Germinal center (tissue), 1 donor: ENCODE results near the gene AMZ1.
A peak's percentile ranks its signal among the peaks of the same experiment; 100 is the strongest.
"Not testable (repeated sequence)": the region's sequence is repeated elsewhere in the genome, so short reads cannot be mapped to it uniquely, and the experiment has no call there.

Experiments used
- DNase-seq: peaks from one replicate; pipeline ENCODE4 v3.0.0; 2012; ENCODE audit warnings: mixed read lengths, low spot score

AMZ1 gene

GRCh38 chr7:2713370-2713769 is 25.4 kb downstream of the AMZ1 start:
- no peak for DNase-seq

GRCh38 chr7:2713978-2714377 is 26.0 kb downstream of the AMZ1 start:
- no peak for DNase-seq

DNA sequence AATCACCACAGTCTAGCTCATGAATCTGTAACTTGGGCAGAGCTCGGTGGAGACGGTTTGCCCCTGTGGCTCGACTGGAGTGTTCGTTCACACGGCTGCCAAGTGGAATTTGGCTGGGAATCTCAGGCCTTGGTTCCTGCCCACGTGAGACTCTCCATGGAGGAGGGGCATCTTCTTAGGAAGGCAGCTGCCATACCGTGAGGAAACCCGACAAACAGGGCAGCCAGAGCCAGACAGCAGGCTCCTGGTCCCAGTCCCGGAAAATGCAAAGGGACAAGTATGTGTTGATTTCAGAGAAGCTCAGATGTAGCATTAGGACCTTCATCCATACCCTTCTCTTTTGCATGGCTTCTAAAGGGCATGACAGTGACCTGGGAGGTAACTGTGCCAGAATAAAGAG is 26.6 kb downstream of the AMZ1 start:
- no peak for DNase-seq

GRCh38 chr7:2715341-2716231 is 27.6 kb downstream of the AMZ1 start:
- no peak for DNase-seq

- DNase-seq, result no peak
Observed at GRCh38 chr7:2716488-2716887, 28.5 kb downstream of the AMZ1 start.

GRCh38 chr7:2716906-2717292 is 28.9 kb downstream of the AMZ1 start:
- DNase-seq, result no peak

GRCh38 chr7:2717293-2718261 is 29.6 kb downstream of the AMZ1 start:
- DNase-seq, result peak; percentile 45

DNA sequence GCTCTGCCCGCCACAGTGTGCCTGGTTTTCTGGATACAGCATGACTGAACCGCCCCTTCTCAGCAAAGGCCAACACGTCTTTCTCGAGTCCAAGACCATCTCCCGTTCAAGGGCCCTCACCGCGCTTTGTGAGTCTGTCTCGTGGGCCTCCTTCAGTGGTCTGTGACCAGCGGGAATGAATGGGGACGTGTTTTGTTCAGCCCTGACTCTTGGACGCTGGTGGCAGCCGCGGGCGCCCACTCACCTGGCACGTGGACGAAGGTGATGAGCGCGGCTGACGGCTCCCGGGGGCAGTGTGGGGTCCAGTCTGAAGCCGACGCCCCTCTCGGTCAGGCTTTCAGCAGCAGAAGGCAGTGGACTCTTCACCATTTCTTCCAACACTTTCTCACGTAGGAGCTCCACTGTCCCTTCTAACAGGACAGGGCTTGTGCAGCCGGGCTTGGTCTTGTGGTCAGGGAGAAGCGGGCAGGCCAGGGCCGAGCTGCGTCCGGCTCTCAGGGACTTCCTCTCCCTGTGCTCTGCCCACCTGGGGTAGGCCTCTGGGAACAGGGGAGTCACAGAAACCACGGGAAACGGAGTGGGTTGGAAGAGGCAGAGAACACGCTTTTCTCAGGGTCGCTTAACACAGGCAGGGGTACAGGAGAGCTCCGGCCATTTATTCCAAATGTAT is 30.4 kb downstream of the AMZ1 start:
- DNase-seq, result no peak

DNA sequence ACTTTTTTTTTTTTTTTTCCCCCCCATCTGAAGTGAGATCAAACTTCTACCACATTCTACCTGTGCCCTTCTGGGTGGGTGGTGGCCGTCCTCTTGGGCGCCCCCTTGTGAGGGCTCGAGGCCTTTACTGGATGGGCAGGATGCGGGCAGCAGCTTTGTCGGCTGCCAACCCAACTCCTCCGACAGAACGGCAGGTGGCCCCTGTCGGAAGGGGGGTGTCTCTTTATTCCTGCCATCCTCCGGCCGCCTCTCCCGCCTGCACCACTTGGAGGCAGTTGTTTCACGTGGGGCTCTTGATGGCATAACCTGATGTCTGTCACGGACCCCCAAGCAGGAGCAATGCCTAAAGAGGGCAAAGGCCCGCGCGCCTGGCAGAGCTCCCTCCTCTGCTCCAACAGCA is 31.0 kb downstream of the AMZ1 start:
- DNase-seq, result peak; percentile 82

DNA sequence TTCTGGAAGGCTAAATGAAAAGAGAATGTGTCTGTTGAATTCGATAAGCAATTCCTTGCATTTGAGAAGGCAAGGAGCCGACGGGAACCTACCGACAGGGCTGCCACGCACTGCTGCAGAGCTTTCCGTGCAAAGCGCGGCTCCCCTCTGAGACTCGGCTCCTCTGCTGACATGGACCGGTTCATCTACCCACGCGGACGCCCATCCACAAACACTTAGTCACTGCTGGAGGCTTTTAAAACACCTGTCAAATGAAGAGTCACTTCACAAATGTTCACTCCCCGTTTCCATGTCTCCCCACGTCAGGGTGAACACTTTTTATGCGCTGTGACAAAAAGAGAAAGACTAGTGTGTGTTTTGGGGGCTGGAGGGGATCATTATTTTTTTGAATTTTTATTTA is 32.0 kb downstream of the AMZ1 start:
- no peak for DNase-seq

- DNase-seq, result no peak
Observed at GRCh38 chr7:2721842-2722241, 33.8 kb downstream of the AMZ1 start.

GRCh38 chr7:2722591-2722990 is 34.6 kb downstream of the AMZ1 start:
- DNase-seq, result no peak

DNA sequence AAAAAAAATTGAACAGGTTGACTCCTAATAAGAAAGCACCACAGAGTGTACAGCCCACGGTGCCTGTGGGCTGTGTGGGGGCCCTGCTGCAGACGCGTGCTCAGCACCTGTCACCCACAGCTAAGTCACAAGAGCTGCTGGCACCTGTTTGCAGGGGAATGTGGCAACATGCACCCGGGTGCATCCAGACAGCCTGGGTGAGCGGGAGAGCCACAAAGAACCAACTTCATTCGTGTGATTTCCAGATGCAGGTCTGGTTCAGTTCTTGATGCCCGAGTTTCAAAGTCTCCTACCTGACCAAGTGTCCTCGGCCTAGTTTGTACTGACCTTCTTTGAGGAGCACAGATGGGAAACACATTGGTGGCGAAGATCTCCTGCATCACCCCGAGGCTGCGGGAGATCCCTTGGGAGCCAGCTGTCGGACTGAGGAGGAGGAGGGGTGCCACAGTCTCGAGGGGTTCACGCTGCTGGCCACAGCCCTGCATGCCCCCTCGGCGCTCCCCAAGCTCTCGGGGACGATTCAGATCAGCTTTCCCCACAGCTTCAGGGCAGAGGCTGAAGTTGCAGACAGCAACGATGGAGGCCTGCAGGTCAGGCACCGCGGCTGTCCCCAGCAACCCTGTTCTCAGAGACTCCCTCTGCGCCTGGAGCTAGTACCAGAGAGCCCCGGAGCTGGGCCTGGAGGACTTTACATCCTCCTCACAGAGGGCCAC is 35.3 kb downstream of the AMZ1 start:
- no peak for DNase-seq

- DNase-seq, result not testable (repeated sequence)
Observed at GRCh38 chr7:2724036-2724435, 36.0 kb downstream of the AMZ1 start.

- no peak for DNase-seq
Observed at GRCh38 chr7:2724453-2725177, 36.6 kb downstream of the AMZ1 start.

DNA sequence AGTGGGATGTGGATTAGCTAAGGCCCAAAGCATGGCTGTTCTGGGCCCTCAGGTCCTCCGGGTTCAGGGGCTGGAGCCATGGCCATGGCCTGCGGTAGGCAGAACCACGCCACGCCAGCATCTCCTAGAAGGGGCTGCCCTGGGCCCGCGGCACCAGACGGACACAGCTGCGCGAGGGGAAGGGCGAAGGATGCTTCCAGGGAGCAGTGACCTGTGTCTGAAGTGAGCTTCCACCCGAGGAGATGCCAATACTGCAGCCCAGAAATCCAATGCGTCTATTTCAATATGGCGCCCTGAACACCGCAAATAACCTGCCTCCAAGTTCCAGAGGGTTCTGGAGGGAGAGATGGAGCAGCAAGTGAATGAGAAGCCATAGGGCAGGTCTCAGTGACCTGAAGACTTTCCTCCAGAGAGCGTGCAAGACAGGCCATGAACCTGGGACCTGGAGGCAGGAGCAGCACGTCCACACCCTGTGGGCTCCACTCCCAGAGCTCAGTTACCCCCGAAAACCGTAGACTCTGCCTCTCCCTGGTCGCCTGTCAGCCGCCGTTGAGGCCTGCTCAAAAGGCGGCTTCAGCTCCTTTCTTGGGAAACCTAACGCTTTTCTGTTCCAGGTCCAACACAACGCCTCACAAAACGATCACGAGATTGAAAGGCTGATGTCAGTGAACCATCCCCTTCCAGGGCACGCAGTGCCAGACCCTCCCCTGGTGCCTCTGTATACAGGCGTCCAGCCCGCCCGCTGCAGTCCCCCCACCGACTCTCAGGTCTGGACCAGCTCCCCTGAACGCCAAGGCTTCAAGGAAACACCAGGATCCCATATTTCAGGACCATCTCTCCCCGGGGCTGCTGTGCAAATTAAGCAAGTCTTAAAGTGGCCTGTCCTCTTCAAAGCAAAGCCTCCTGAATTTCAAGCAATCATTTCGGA is 37.4 kb downstream of the AMZ1 start:
- DNase-seq, result no peak

DNA sequence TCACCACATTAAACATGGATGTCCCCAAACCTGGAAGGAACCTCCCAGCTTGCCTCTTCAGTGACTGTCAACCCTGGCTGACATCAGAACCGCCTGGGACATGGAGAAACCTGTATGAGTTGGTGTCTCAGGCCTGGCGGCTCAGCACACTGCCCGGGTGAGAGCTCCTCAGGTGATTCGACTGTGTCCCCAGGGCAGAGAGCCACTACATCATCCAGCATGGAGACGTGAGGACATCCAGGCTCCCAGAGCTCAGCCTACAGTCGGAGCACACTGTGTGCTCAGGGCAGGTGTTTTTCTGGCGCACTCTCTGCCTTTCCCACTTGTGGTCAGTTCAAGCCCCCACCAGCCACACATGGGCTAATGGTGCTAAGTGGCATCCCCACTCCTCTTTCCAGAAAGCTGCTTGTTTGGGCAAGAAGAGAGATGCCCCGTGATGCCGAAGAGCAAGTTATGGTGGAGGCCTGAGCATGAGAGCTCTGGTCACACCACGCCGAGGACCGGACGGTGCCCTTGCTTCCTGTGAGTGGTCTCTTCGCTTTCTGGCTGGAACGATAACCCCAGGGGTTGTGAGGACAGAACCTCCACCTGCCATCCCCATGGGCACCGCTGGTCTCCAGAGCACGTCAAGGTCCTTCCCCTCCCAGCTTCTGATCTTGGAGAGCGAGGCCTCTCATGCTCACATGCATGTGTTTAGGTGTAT is 38.5 kb downstream of the AMZ1 start:
- DNase-seq, result no peak

DNA sequence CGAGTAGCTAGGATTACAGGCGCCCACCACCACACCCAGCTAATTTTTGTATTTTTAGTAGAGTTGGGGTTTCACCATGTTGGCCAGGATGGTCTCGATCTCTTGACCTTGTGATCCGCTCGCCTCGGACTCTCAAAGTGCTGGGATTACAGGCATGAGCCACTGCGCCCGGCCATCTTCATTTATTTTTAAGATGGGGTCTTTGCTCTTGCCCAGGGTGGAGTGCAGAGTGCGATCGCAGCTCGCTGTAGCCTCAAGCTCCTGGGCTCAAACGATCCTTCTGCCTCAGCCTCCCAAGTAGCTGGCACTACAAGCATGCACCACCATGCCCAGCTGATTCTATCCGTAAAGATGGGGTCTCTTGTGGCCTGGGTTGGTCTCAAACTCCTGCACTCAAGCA is 39.2 kb downstream of the AMZ1 start:
- not testable (repeated sequence) for DNase-seq

GRCh38 chr7:2728316-2729030 is 40.5 kb downstream of the AMZ1 start:
- no peak for DNase-seq
